Ovary (tissue), 3 donors: ENCODE measurements around the gene MRPL21.

Experiments used
- CTCF ChIP-seq, 3 donors: fragments of 450-650 bp in 2 of 3; fragments of 200-600 bp in 1 of 3; IDR thresholded peaks; one replicate each; pipeline versions ENCODE4 v1.5.1 to v1.8.0; 2016 to 2022; ENCODE audit warnings: antibody characterized with exemption in 3 of 3, mild to moderate bottlenecking in 1 of 3
- EP300 ChIP-seq: sonication (generic); formaldehyde crosslinking; IDR thresholded peaks from one replicate; pipeline ENCODE4 v1.6.1; 2017; ENCODE audit warnings: antibody characterized with exemption
- POLR2A ChIP-seq: fragments of 450-650 bp; IDR thresholded peaks from one replicate; pipeline ENCODE4 v1.6.1; 2017; ENCODE audit warnings: antibody characterized with exemption, mild to moderate bottlenecking, moderate library complexity
- donor health status: DM: no; HTN: no; CAD: no.

DNA sequence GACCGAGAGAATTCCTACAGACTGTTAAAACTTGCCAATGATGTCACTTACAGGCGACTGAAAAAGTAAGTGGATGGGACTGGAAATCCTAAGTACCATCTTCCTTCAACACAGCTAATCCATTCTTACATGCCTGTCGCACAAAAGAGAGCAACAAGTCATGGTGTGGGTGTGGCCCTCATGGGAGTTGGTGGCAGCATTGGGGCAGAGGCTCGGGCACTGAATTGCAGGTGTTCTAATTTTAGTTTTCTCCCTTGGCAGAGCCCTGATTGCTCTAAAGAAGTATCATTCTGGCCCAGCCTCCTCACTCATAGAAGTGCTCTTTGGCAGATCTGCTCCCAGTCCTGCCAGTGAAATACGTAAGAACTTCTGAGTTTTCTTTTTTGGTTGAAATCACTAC lies 4.6 kb upstream of the MRPL21 start:
- TF ChIP-seq CTCF (IDR thresholded peaks at IDR 0.05) = no peak
- TF ChIP-seq POLR2A = no peak
- TF ChIP-seq EP300 = no peak
